RWPE1 (cell line): ENCODE measurements around the gene SGK1.
"Not testable (repeated sequence)": the region's sequence is repeated elsewhere in the genome, so short reads cannot be mapped to it uniquely, and the experiment has no call there.

Experiments used
- CTCF ChIA-PET: fragments of 350-600 bp; sonication (Branson Sonifier 250); formaldehyde crosslinking; extraction: SDS; loops from one replicate; lab custom pipeline; 2021; lab: Yijun Ruan, JAX
- POLR2A ChIA-PET: fragments of 400-600 bp; formaldehyde crosslinking; extraction: SDS; loops from one replicate; lab custom pipeline; 2020; ENCODE audit warnings: antibody characterized with exemption; ENCODE audit not compliant: low non-redundant PET; lab: Yijun Ruan, JAX
- DNase-seq: peaks from one replicate; pipeline ENCODE4 v3.0.0; 2012; ENCODE audit warnings: low spot score
- H3K27ac ChIP-seq: fragments of 450-650 bp; 2 replicates; pipeline ENCODE4 v1.5.1; 2017
- TF ChIP-seq, protein P1 (sequence below): fragments of 450-650 bp; conservative IDR thresholded peaks from 2 replicates; pipeline ENCODE4 v1.5.1; 2017; ENCODE audit warnings: low read depth, mild to moderate bottlenecking

Gene SGK1

DNA sequence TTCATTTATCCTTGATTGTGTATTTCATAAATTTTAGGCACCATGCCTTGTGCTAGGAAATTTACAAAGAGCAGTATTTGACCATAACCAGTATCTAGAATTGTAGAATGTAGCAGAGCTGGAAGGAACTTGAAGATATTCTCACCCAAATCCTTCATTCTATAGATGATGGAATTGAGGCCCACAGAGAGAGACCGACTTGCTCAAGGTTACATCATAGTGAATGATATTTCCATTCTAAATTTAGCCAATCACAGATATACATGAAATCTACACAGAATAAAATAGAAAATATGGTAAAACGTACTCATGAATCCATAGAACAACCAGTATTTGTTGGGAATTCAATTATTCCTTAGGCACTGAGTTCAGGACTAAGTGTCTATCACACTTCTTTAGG lies 10.9 kb upstream of the SGK1 start:
- no peak overlapping the region for H3K27ac ChIP-seq
- ChIA-PET POLR2A (no interaction called here), CTCF (interaction anchor here (0.6 kb wide), 3 partner anchors 25 to 1128 kb away, joined by 3 read pairs; no protein-coding TSS in a partner anchor)
- TF ChIP-seq, protein P1, sequence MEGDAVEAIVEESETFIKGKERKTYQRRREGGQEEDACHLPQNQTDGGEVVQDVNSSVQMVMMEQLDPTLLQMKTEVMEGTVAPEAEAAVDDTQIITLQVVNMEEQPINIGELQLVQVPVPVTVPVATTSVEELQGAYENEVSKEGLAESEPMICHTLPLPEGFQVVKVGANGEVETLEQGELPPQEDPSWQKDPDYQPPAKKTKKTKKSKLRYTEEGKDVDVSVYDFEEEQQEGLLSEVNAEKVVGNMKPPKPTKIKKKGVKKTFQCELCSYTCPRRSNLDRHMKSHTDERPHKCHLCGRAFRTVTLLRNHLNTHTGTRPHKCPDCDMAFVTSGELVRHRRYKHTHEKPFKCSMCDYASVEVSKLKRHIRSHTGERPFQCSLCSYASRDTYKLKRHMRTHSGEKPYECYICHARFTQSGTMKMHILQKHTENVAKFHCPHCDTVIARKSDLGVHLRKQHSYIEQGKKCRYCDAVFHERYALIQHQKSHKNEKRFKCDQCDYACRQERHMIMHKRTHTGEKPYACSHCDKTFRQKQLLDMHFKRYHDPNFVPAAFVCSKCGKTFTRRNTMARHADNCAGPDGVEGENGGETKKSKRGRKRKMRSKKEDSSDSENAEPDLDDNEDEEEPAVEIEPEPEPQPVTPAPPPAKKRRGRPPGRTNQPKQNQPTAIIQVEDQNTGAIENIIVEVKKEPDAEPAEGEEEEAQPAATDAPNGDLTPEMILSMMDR: no peak
- no peak for DNase-seq

DNA sequence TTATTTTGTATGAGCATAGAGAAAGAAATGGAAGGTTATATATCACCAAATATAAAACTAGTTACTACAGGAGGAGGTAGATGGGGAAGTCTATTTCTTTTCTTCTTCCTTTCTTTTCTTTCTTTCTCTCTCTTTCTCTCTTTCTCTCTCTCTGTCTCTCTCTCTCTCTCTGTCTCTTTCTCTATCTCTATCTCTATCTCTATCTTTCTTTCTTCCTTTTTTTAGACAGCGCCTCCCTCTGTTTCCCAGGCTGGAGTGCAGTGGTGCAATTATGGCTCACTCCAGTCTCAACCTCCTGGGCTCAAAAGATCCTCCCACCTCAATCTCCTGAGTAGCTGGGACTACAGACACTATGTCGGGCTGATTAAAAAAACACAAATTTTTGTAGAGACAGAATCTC lies 10.2 kb upstream of the SGK1 start:
- ChIA-PET CTCF (interaction anchor here (0.5 to 0.7 kb wide), 3 partner anchors 47 to 80 kb away, joined by 3 to 7 read pairs (median 3); no protein-coding TSS in a partner anchor), POLR2A (no interaction called here)
- no peak for DNase-seq

DNA sequence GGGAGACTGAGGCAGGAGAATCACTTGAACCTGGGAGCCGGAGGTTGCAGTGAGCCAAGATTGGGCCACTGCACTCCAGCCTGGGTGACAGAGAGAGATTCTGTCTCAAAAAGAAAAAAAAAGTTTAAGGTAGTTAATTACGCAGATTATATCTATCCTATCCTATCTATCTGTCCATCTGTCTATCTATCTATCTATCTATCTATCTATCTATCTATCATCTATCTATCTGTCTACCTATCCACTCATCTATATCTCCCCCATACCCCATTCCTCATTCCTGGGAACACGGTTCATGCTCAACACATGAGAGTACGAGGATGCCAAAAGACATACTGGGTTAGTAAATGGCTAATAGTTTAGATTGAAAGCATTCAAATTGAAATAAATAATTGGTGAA lies 8.3 kb upstream of the SGK1 start:
- H3K27ac ChIP-seq, CTCF ChIA-PET, DNase-seq: not testable (repeated sequence)
- POLR2A ChIA-PET: interaction anchor here (0.6 kb wide), 1 partner anchor 132 kb away, joined by 4 read pairs; no protein-coding TSS in a partner anchor

More for the DNA sequence above, 10.2 kb upstream of the SGK1 start:
- H3K27ac ChIP-seq: no peak overlapping the region
- TF ChIP-seq, protein P1: no peak

DNA sequence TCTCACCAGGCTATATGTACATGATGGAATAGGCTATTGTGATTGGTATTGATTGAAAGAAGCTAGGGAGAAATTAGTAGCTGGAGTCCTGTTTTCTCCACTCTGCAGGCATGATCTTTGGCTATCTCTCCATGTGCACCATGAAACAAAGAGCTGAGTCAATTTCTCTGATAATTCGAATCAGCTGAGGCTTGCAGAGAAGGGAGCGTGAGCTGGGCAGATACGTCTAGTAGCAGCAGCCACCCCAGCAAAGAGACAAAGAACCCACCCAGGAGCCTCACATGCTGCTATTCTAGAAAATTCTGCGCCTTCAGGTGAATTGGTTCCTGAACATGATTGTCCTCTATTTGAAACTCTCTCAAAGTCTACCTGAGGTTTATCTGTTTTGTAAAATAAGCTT lies 6.9 kb upstream of the SGK1 start:
- POLR2A ChIA-PET: no interaction called here
- H3K27ac ChIP-seq: no peak overlapping the region
- TF ChIP-seq, protein P1: no peak
- DNase-seq: no peak
- CTCF ChIA-PET: no interaction called here

DNA sequence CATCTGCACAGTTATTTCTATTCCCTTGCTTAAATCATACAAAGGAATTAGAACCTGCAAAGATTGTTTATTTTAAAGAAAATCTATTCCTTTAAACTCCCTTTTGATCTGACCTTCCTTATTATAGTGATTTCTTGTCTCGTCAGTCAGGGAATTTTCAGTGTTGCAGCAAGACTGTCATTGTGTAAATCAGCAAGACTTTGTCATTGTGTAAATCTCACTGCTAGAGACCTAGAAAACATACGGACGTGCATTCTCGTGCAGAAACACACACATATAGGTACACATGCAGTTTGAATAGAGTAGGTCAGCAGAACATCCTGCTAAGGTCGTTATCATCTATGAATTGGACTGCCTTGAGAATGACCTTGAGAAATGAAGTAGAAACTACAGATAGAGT lies 6.2 kb upstream of the SGK1 start:
- no peak for DNase-seq
- POLR2A ChIA-PET: no interaction called here
- TF ChIP-seq, protein P1: no peak
- H3K27ac ChIP-seq: no peak overlapping the region
- CTCF ChIA-PET: no interaction called here

DNA sequence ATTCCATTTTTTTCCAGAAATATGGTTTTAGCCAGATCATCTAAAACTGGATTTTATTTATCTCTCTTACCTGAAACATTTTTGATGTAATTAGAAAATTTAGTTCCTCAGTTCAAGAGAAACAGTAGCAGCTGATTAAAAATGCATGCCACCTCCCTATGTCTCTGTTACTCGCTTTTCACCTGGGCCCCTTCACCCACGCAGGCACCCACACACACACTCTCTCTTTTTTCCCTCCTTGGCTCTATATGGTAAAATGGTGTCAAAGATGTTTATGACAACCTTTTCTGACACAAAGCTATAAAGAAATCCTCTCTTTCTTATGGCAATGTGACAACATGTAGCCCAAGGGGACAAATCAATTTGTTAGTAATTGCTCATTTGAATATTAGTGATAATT lies 5.8 kb upstream of the SGK1 start:
- TF ChIP-seq, protein P1: no peak
- CTCF ChIA-PET: no interaction called here
- DNase-seq: no peak
- no peak overlapping the region for H3K27ac ChIP-seq
- POLR2A ChIA-PET: no interaction called here

DNA sequence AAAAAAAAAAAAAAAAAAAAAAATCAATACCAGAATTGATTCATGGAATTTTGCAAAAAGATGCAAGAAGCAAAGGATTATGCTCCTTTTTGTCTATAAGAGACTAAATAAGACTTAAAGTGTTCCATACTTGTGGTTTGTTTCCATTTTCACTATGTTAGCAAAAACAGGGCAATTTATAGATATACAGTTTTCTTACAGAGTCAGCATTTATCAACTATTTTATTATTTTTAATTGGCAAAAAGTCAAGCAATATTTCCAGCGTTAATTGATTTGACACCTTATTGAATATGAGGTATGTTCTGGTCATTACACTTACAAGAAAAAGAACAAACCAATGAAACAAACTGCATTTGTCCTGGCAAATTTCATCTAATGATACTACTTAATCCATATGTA lies 5.4 kb upstream of the SGK1 start:
- H3K27ac ChIP-seq: no peak overlapping the region
- no peak for DNase-seq
- TF ChIP-seq, protein P1: no peak
- ChIA-PET CTCF (no interaction called here), POLR2A (no interaction called here)
